Prostate gland (tissue), 2 donors: Measurements from ENCODE around the gene CTNND2.

Source experiments
- POLR2A ChIP-seq: fragments of 450-650 bp; IDR thresholded peaks from one replicate; pipeline ENCODE4 v1.6.1; 2016; ENCODE audit warnings: antibody characterized with exemption, mild to moderate bottlenecking
- TF ChIP-seq, protein P1 (sequence below), 4 experiments: fragments of 200-600 bp in 2 of 4; fragments of 450-650 bp in 2 of 4; sonication (generic) in 2 of 4; IDR thresholded peaks; 1 replicate in 3 of 4; 2 replicates in 1 of 4; pipeline ENCODE4 v1.5.1; 2016 to 2019; ENCODE audit warnings: antibody characterized with exemption in 4 of 4, mild to moderate bottlenecking in 2 of 4, moderate library complexity in 2 of 4

DNA sequence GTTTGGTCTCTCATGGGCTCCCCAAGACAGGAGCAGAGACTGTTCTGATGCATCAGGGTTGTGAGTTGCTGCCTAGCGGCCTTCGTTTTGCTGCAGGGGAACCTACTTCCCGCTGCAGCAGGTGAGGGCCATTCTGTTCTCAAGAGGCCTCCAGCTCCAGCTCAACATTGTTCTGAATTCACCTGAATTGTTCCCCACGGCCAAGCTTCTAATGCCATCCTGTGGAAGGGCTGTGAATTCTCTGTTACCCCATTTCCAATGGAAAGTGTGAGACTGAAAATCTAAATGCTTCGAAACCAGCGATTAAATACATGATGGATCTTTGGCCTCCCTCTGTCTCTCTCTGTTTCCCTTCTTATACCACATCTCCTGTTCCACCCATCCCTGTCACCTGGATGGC lies 794.1 kb downstream of the CTNND2 start:
- no peak for TF ChIP-seq POLR2A
- TF ChIP-seq, protein P1, sequence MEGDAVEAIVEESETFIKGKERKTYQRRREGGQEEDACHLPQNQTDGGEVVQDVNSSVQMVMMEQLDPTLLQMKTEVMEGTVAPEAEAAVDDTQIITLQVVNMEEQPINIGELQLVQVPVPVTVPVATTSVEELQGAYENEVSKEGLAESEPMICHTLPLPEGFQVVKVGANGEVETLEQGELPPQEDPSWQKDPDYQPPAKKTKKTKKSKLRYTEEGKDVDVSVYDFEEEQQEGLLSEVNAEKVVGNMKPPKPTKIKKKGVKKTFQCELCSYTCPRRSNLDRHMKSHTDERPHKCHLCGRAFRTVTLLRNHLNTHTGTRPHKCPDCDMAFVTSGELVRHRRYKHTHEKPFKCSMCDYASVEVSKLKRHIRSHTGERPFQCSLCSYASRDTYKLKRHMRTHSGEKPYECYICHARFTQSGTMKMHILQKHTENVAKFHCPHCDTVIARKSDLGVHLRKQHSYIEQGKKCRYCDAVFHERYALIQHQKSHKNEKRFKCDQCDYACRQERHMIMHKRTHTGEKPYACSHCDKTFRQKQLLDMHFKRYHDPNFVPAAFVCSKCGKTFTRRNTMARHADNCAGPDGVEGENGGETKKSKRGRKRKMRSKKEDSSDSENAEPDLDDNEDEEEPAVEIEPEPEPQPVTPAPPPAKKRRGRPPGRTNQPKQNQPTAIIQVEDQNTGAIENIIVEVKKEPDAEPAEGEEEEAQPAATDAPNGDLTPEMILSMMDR (IDR thresholded peaks at IDR 0.05), result no peak
